Kidney (tissue), 14 donors: ENCODE data around the gene CLMP. TPM values are rescaled to one million over a fixed set of nuclear protein-coding genes. Genes with fewer than 3 reads are reported as not detected.

ENCODE experiments used
- DNase-seq, 5 donors: peaks; one replicate each; pipeline ENCODE4 v3.0.0-alpha.2; 2013 to 2020
- FAIRE-seq: peaks from 2 replicates; lab custom pipeline; 2012; peaks lifted over from hg19 to GRCh38; lab: Jason Lieb, UNC
- H3K27ac ChIP-seq, 2 donors: one replicate each; pipeline ENCODE4 v1.7.0; 2013; ENCODE audit warnings: low read depth in 2 of 2, low read length in 2 of 2, inconsistent platforms in 1 of 2
- H3K27me3 ChIP-seq: one replicate; pipeline ENCODE4 v1.7.1; 2013; ENCODE audit warnings: low read length, inconsistent platforms; ENCODE audit not compliant: control insufficient read depth, insufficient read depth
- H3K36me3 ChIP-seq, 3 donors: one replicate each; pipeline versions ENCODE4 v1.7.0 to v1.7.1; 2013; ENCODE audit warnings: low read length in 3 of 3, control low read depth in 1 of 3, inconsistent platforms in 1 of 3; ENCODE audit not compliant: insufficient read depth in 3 of 3, control insufficient read depth in 2 of 3
- H3K4me1 ChIP-seq, 3 donors: one replicate each; pipeline versions ENCODE4 v1.7.0 to v1.7.1; 2013; ENCODE audit warnings: low read length in 3 of 3, inconsistent platforms in 1 of 3, low read depth in 1 of 3; ENCODE audit not compliant: control insufficient read depth in 2 of 3, insufficient read depth in 2 of 3
- H3K4me3 ChIP-seq, 3 donors: one replicate each; pipeline versions ENCODE4 v1.7.0 to v1.8.1; 2013; ENCODE audit warnings: low read length in 3 of 3, control low read depth in 1 of 3, inconsistent platforms in 1 of 3
- H3K9ac ChIP-seq, 3 donors: one replicate each; pipeline versions ENCODE4 v1.7.0 to v1.7.1; 2013; ENCODE audit warnings: low read length in 3 of 3, control low read depth in 1 of 3, inconsistent platforms in 1 of 3
- H3K9me3 ChIP-seq, 3 donors: one replicate each; pipeline versions ENCODE4 v1.7.0 to v1.7.1; 2013; ENCODE audit warnings: low read length in 3 of 3, control low read depth in 1 of 3, inconsistent platforms in 1 of 3; ENCODE audit not compliant: control insufficient read depth in 2 of 3, insufficient read depth in 1 of 3
- intact Hi-C: fragments of 100-400 bp; cut with DNase I; formaldehyde crosslinking; loops from one replicate; pipeline ENCODE4 v1.11.1; 2022
- polyA plus RNA-seq: library from polyadenylated mRNA; stranded (reverse); fragments of 350-450 nt; fragmentation: Illumina TruSeq; extraction: RNeasy Lipid Tissue Mini Kit (QIAGEN cat#74804); gene quantifications from one replicate; pipeline ENCODE4 v1.2.3, GENCODE V29; 2014; ENCODE audit warnings: low read depth, low replicate concordance; ENCODE audit not compliant: insufficient read depth
- total RNA-seq: library from RNA; stranded (reverse); fragmentation: NEBNext Ultra II Directional; extraction: Animal tissue kit (Norgen Biotek cat#: 25700); gene quantifications from one replicate; pipeline ENCODE4 v1.2.1, GENCODE V29; 2021
- TF ChIP-seq, protein P1 (sequence below): IDR thresholded peaks from 3 replicates; pipeline ENCODE4 v1.5.1; 2012; ENCODE audit warnings: mild to moderate bottlenecking, moderate library complexity, borderline replicate concordance; ENCODE audit not compliant: insufficient read depth; ENCODE audit errors: extremely low read depth
- donor health status: control.
- donor health status: control.
- donor health status: control.
- donor health status: control.
- donor health status: control.
- donor health status: DM: yes; HTN: yes; CAD: no.
- donor health status: Normal renal cell carcinoma (clear cell type).

CLMP gene
- total and polyA plus RNA-seq, 2 donors from 2014 or later = 1.2 to 6.8 TPM

DNA sequence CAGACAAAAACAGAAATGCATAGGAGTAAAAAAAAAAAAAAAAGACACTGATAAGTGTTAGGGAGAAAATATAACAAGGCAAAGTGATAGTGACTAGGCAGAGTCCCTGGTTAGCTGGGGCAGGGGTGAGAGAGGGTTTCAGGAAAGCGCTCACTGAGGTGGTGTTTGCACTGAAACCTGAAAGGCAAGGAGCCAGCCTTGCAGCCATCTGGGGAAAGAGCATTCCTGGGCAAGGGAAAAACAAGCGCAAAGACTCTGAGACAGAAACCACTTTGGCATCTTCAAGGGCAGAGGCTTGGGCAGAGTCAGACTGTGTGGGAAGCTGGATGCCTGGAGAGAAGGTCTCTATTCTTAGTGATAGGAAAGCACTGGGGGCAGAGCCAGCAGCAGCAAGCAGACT lies 14.5 kb downstream of the CLMP start:
- Histone ChIP-seq H3K9ac (no peak overlapping the region), H3K9me3 (no peaks in the 10 kb centered on the region), H3K4me1 (peaks cover 0 to 3% (median 2%) of the 10 kb centered on the region in 3 donors), H3K36me3 (no peaks in the 10 kb centered on the region), H3K27me3 (no peaks in the 10 kb centered on the region), H3K27ac (no peak overlapping the region), H3K4me3 (no peak overlapping the region)
- intact Hi-C loops = no loop called here
- no peak for FAIRE-seq
- DNase-seq = no peak
- TF ChIP-seq, protein P1, sequence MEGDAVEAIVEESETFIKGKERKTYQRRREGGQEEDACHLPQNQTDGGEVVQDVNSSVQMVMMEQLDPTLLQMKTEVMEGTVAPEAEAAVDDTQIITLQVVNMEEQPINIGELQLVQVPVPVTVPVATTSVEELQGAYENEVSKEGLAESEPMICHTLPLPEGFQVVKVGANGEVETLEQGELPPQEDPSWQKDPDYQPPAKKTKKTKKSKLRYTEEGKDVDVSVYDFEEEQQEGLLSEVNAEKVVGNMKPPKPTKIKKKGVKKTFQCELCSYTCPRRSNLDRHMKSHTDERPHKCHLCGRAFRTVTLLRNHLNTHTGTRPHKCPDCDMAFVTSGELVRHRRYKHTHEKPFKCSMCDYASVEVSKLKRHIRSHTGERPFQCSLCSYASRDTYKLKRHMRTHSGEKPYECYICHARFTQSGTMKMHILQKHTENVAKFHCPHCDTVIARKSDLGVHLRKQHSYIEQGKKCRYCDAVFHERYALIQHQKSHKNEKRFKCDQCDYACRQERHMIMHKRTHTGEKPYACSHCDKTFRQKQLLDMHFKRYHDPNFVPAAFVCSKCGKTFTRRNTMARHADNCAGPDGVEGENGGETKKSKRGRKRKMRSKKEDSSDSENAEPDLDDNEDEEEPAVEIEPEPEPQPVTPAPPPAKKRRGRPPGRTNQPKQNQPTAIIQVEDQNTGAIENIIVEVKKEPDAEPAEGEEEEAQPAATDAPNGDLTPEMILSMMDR = no peak

GRCh38 chr11:123180166-123180565 lies 14.9 kb downstream of the CLMP start:
- no peaks in the 10 kb centered on the region for H3K36me3 ChIP-seq
- H3K27ac ChIP-seq = no peak overlapping the region
- H3K27me3 ChIP-seq = no peaks in the 10 kb centered on the region
- DNase-seq = no peak
- TF ChIP-seq, protein P1 = no peak
- H3K9ac ChIP-seq = no peak overlapping the region
- no peak for FAIRE-seq
- H3K4me3 ChIP-seq = no peak overlapping the region
- intact Hi-C loops = no loop called here
- H3K4me1 ChIP-seq = peaks cover 0 to 3% (median 2%) of the 10 kb centered on the region in 3 donors
- H3K9me3 ChIP-seq = no peaks in the 10 kb centered on the region

- FAIRE-seq (no peak), DNase-seq (no peak)
- Histone ChIP-seq H3K27ac (no peak overlapping the region), H3K9me3 (no peaks in the 10 kb centered on the region), H3K4me3 (no peak overlapping the region), H3K36me3 (no peaks in the 10 kb centered on the region), H3K9ac (no peak overlapping the region), H3K27me3 (no peaks in the 10 kb centered on the region), H3K4me1 (peaks cover 0 to 2% (median under 1%) of the 10 kb centered on the region in 3 donors)
- TF ChIP-seq, protein P1 = no peak
- intact Hi-C loops = no loop called here
Observed at GRCh38 chr11:123179586-123179985, 15.5 kb downstream of the CLMP start.

- DNase-seq (no peak), FAIRE-seq (no peak)
- Histone ChIP-seq H3K4me3 (no peak overlapping the region), H3K9me3 (no peaks in the 10 kb centered on the region), H3K4me1 (peaks cover 0 to 2% (median 0%) of the 10 kb centered on the region in 3 donors), H3K36me3 (no peaks in the 10 kb centered on the region), H3K9ac (no peak overlapping the region), H3K27me3 (no peaks in the 10 kb centered on the region), H3K27ac (no peak overlapping the region)
- TF ChIP-seq, protein P1 = no peak
- intact Hi-C loops = no loop called here
Observed at GRCh38 chr11:123178186-123178585, 16.9 kb downstream of the CLMP start.
